IPS-18a (cell line): ENCODE data around the gene HOXA1.

Experiments used
- H3K27ac ChIP-seq: one replicate; pipeline ENCODE4 v1.5.1; 2013; ENCODE audit warnings: low read length
- H3K27me3 ChIP-seq: one replicate; pipeline ENCODE4 v1.6.1; 2013; ENCODE audit warnings: mild to moderate bottlenecking, low read length; ENCODE audit not compliant: control insufficient read depth, insufficient read depth
- H3K36me3 ChIP-seq: one replicate; pipeline ENCODE4 v1.6.1; 2013; ENCODE audit warnings: low read depth, low read length; ENCODE audit not compliant: control insufficient read depth
- H3K4me1 ChIP-seq: one replicate; pipeline ENCODE4 v1.6.1; 2013; ENCODE audit warnings: low read depth, low read length; ENCODE audit not compliant: control insufficient read depth
- H3K4me3 ChIP-seq: one replicate; pipeline ENCODE4 v1.5.1; 2013; ENCODE audit warnings: low read length
- H3K9ac ChIP-seq: one replicate; pipeline ENCODE4 v1.6.1; 2013; ENCODE audit warnings: mild to moderate bottlenecking, low read length, moderate library complexity
- H3K9me3 ChIP-seq: one replicate; pipeline ENCODE4 v1.6.1; 2013; ENCODE audit warnings: low read depth, low read length; ENCODE audit not compliant: control insufficient read depth

Gene HOXA1

DNA sequence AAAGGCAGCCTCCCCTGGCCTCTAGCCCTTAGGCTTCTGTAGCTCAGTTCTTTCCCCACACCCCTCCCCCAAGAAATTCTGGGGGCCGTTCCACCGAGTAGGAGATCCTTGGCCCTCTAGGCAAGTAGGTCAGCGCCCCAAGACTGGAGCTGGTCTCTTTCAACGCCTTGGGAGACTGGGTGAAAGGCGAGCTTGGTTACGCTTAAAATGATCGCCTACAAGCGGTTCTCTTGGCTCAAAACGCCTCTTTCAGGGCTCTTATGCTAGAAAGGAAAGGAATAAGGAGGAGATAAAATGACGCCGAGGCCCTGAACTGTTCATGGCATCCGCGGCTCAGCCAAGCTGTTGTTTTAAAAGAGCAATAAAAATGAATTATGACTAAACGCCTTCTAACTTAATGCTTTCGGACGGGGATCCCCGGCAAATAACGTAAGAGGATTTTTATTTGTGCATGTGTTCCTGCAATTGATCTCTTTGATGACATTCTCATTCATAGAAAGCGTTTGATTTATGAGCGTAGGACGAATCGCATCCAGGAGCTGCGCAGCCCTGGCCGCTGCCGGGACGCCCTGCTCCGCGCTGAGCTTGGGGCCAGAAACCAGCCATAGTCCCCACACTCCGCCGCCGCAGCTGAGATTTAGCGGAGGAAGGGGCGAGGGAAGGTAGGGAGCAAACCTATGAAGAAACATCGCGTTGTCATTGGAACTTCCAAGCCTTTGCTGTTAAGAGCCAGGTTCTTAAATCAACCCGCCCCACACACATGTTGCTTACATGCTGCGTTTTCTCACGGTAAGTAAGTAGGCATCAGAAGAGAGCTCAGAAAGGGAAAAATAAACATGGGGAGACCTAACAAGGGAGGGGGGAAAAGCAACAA, 3.0 kb upstream of the HOXA1 start:
- Histone ChIP-seq H3K4me3 (peak overlapping the region; percentile 53), H3K27ac (no peak overlapping the region), H3K27me3 (peaks cover 100% of the 10 kb centered on the region), H3K9ac (no peak overlapping the region), H3K36me3 (no peaks in the 10 kb centered on the region), H3K9me3 (no peaks in the 10 kb centered on the region), H3K4me1 (peaks cover 16% of the 10 kb centered on the region)

DNA sequence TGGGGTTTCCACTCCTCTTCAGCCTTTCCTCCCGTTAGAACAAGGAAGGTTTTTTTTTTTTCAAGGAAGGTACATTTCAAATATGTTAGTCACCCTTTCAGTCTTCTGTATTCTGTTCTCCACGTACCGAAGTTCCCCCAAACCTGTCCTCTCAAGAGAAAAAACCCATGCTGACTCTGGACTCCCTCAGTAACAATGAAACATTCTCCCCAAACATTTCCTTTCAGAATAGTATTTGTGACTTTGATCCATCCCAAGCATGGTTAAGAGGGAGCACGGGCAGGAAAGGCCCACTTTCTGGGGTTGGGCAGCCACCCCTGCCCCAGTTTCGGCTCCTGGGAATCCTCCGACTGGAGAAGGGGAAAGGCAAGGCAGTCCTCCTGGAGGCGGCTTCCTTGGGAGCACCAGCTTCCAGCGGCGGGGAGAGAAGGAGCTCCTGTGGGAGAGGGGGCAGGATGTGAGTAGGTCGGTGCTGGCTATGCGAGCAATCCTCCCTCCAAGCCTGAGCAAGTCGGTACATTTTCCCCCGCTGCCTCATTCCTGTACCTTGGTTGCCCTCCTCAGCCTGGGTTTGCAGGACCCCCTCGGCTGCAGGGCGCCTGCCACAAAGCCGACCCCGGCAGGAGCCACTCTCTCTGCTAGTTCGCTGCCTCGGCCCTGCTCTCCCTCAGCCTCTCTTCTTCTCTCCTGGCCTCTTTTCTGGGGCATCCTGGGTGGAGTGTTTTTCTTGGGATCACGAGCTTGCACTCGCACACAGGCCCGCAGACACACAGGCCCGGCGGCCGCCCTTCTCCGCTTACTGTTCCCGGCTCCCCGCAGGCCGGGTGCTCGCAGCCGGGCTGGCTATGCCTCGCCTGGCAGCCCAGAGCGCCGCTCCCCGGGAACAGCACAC, 2.1 kb upstream of the HOXA1 start:
- Histone ChIP-seq H3K9me3 (no peaks in the 10 kb centered on the region), H3K4me3 (peak overlapping the region; percentile 53), H3K36me3 (no peaks in the 10 kb centered on the region), H3K27ac (no peak overlapping the region), H3K27me3 (peaks cover 100% of the 10 kb centered on the region), H3K9ac (no peak overlapping the region), H3K4me1 (peaks cover 16% of the 10 kb centered on the region)

DNA sequence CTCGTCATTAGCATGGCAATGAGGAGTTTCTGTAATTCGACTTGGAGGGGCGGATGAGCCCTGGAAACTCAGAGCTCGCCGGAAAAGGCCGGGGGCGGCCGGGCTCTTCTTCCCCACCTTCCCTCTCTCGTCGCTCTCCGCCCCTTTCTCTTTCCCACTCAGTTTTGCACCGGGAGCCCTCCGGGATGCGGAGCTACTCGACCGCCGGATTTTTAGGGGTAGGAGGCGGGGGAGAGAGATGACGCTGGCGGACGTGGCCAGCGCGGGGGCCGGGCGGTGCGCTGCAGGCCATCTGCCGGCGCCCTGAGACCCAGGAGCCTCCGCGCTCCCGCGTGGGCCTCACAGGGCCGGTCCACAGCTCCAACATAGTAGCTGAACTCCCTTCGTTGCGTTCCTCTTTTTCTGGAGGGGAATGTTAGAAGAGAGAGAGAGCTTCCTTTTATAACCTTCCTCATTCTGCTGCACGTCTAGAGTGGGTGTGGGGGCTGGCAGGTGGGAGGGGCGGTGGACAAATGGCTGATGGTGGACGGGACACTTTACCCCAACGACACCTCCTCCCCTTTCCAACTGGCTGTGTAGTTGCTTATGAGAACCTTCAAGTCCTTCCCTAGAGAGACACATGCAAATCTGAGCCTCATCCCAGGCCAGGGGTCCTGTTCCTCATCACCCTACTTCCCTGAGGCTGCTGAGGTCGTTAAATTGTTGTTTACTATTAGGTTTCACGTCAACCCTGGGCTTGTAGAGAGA, 1.1 kb upstream of the HOXA1 start:
- peak overlapping the region; percentile 4 for H3K9ac ChIP-seq
- H3K36me3 ChIP-seq, result no peaks in the 10 kb centered on the region
- no peak overlapping the region for H3K27ac ChIP-seq
- peaks cover 24% of the 10 kb centered on the region for H3K4me1 ChIP-seq
- peak overlapping the region; percentile 53 for H3K4me3 ChIP-seq
- peaks cover 100% of the 10 kb centered on the region for H3K27me3 ChIP-seq
- no peaks in the 10 kb centered on the region for H3K9me3 ChIP-seq

DNA sequence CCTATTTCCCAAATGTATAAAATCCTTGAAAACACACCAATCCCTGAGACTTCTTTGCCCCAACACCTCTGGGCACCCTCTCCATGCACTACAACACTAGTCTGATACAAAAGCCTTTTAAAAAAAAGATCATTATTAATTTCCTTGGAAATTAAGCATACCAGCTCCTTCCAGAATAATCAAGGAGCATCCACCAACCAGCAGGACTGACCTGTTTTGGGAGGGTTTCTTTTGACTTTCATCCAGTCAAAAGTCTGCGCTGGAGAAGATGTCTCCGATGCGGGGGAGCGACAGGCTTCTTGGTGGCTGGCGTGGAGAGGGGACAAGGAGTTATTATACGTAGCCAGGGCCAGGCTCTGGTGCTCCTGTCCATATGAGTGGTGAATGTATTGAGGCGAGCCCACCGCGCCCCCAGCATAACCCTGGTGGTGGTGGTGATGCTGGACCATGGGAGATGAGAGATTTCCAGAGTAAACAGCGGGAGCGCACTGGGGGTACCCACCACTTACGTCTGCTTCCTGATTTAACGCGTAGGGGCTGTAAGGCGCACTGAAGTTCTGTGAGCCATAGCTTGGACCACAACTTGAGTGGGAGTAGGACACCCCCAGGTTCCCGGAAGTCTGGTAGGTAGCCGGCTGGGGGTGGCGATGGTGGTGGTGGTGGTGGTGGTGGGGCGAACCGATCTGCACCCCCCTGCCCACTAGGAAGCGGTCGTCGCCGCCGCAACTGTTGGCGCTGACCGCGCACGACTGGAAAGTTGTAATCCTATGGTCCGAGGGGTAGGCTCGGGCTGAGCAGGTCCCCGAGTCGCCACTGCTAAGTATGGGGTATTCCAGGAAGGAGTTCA, 527 bp downstream of the HOXA1 start:
- Histone ChIP-seq H3K36me3 (no peaks in the 10 kb centered on the region), H3K9ac (no peak overlapping the region), H3K9me3 (no peaks in the 10 kb centered on the region), H3K4me3 (peak overlapping the region; percentile 53), H3K27me3 (peaks cover 100% of the 10 kb centered on the region), H3K27ac (no peak overlapping the region), H3K4me1 (peaks cover 28% of the 10 kb centered on the region)

DNA sequence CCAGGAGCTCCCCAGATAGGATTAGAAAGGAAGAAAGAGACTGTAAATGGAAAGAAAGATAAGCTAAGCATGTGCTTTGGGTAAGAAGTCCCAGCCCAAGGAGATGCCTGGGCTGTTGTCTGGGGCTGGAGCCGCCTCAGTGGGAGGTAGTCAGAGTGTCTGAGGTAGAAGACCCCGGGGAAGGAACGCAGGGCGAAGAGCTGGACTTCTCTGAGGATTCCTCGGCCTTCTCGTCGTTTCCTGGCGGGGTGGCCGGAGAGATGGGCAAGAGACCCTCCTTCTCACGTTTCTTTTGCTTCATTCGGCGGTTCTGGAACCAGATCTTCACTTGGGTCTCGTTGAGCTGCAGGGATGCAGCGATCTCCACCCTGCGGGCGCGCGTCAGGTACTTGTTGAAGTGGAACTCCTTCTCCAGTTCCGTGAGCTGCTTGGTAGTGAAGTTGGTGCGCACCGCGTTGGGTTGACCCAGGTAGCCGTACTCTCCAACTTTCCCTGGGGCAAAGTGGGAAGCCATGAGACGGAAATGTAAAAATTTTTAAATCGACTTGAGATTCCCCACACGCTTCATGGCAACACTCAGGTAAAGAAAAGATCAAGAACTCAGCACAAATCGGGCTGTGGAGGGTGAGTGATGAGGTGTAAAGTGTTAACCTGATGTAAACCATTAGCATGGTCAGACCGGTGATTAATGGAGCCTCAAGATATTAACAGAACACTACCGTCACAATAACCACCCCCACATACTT, 1.3 kb downstream of the HOXA1 start:
- Histone ChIP-seq H3K9me3 (no peaks in the 10 kb centered on the region), H3K9ac (no peak overlapping the region), H3K4me3 (no peak overlapping the region)

DNA sequence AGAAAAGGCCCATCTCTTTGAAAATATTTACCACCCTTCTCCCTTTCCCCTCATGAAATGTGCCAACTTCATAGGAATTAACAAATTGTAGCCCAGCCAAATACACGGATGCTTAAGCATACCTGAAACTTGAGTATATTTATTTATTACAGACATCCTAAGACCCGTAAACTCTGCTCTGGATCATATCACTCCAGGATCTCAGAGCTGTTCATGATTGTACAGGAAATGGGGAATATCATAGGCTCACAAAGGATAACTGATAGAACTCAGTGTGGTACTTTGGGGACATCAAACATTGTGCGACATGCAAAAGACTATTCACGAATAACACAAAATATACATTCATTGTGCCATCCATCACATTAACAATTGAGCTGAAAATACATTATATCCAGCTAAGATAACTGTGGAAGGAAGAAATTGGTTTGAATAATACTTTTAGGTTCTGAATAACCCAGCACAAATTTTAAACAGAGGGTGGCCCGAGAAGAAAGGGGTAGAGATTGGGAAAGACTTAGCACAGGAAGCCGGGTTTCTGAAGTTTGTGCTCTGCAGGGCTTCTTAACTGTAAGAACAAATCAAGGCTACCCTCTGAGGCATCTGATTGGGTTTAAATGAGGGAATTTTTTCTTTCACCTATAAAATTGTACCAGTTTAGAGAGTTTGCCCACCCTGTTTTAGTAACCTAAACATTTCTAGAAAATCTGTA, 2.5 kb downstream of the HOXA1 start:
- Histone ChIP-seq H3K36me3 (no peaks in the 10 kb centered on the region), H3K9ac (no peak overlapping the region), H3K9me3 (no peaks in the 10 kb centered on the region), H3K27me3 (peaks cover 100% of the 10 kb centered on the region), H3K27ac (no peak overlapping the region), H3K4me1 (peaks cover 25% of the 10 kb centered on the region), H3K4me3 (no peak overlapping the region)

More for the DNA sequence above, 1.3 kb downstream of the HOXA1 start:
- Histone ChIP-seq H3K4me1 (peaks cover 28% of the 10 kb centered on the region), H3K27me3 (peaks cover 100% of the 10 kb centered on the region), H3K36me3 (no peaks in the 10 kb centered on the region), H3K27ac (no peak overlapping the region)

DNA sequence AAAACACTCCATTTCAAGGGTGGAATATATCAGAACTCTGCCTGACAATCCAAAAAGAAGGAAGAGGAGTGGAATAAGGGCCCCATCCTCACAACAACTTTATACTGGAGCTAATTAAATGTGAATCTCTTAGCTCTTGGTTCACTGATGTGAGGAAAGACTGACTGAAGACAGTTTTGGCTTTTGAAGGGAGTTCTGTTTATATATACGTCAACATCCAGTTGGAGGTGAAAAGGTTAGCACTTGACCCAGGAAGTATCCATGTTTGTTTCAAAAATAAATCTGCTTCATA, 3.0 kb downstream of the HOXA1 start:
- H3K27me3 ChIP-seq, result peaks cover 100% of the 10 kb centered on the region
- no peaks in the 10 kb centered on the region for H3K36me3 ChIP-seq
- no peaks in the 10 kb centered on the region for H3K9me3 ChIP-seq
- H3K9ac ChIP-seq, result no peak overlapping the region
- no peak overlapping the region for H3K4me3 ChIP-seq
- no peak overlapping the region for H3K27ac ChIP-seq
- peaks cover 25% of the 10 kb centered on the region for H3K4me1 ChIP-seq

DNA sequence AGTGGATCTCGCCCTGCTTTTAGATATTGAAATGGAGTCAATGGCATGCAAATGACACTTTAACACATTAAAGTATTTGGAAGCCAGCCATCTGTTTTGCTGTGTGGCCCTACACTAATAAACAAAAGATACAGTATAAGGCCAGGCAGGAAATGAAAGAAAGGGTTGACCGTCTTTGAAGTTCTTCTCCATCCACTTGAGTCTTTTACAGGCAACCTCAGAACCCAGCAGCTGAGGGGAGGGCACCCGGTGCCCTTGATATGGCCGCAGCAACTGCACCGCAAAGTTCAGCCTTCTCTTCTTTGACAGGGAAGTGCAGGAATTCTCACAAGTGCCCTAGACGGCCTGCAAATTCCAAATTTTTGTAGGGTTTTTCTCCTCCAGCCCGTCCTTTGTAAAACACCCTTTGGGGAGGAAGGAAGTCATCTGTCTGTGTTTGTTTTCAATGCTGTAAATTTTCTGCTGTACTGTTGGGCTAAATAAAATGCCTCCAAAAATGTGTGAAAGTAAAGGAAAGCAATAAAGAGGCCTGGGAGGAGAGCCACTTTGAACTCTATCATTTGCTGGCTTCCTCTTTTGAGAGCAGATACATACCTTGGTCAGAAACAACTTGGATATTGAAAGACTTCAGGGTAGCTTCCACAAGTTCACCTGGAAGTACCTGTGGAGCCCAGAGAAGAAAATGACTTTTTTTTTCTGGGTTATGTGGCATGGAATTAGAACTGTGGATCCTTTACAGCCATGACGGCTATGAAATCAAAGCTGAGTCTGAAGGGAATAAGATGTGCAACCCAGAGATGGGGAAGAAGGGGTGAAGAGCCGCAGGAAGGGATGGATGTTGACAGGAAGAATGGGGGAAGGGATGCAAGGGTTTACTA, 3.6 kb downstream of the HOXA1 start:
- Histone ChIP-seq H3K9ac (no peak overlapping the region), H3K36me3 (no peaks in the 10 kb centered on the region), H3K4me3 (no peak overlapping the region), H3K27ac (no peak overlapping the region), H3K9me3 (no peaks in the 10 kb centered on the region), H3K27me3 (peaks cover 100% of the 10 kb centered on the region), H3K4me1 (peaks cover 24% of the 10 kb centered on the region)

GRCh38 chr7:27091105-27091504, 4.7 kb downstream of the HOXA1 start:
- peaks cover 91% of the 10 kb centered on the region for H3K27me3 ChIP-seq
- no peak overlapping the region for H3K27ac ChIP-seq
- no peak overlapping the region for H3K9ac ChIP-seq
- no peaks in the 10 kb centered on the region for H3K36me3 ChIP-seq
- H3K4me3 ChIP-seq, result no peak overlapping the region
- H3K9me3 ChIP-seq, result no peaks in the 10 kb centered on the region
- peaks cover 22% of the 10 kb centered on the region for H3K4me1 ChIP-seq
